GM21381 (cell line): Measurements from ENCODE around the gene JAML.
"Not testable (repeated sequence)": the region's sequence is repeated elsewhere in the genome, so short reads cannot be mapped to it uniquely, and the experiment has no call there.

ENCODE experiments used
- ATAC-seq: cut with Tn5 transposase; IDR thresholded peaks from one replicate; pipeline ENCODE4 v1.9.1; 2021; ENCODE audit warnings: mild to moderate bottlenecking, moderate library complexity; ENCODE audit not compliant: unreplicated experiment

The JAML gene

DNA sequence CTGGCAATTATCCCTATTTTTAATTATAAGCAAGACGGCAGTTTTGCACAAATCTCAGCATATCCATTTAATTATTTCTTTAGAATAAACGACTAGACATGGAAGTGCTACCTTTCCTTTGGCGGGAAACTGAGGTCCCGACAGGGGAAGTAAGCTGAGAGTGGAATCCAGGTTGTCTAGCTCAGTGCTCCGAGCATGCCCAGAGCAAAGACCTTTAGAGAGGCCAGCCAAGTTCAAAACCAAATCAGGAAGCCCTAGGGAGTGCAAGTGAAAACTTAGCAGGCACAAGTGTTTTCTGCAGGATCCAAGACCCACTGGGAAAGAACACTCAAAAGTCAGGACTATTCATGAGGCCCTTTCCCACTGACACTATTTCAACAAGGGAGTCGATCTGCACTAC lies 25.7 kb downstream of the JAML start:
- no peak for ATAC-seq

DNA sequence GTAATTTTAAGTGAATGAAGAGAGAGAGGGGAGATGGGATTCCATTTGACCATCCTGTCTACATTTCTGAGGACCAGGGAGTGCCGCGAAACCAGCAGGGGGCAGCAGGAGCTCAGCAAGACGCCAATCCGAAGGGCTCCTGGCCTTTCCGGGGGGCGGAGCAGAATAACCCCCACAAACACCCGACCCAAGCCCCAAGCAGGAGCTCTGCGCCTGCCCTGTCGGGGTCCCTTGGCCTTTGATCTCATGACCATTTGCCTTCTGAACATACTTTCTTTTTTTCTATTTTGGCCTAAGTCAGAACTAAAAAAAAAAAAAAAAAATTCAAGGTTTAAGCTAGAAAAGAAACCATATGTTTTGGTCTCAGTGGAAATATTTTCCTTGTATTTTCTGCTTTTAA lies 26.4 kb downstream of the JAML start:
- ATAC-seq: no peak

DNA sequence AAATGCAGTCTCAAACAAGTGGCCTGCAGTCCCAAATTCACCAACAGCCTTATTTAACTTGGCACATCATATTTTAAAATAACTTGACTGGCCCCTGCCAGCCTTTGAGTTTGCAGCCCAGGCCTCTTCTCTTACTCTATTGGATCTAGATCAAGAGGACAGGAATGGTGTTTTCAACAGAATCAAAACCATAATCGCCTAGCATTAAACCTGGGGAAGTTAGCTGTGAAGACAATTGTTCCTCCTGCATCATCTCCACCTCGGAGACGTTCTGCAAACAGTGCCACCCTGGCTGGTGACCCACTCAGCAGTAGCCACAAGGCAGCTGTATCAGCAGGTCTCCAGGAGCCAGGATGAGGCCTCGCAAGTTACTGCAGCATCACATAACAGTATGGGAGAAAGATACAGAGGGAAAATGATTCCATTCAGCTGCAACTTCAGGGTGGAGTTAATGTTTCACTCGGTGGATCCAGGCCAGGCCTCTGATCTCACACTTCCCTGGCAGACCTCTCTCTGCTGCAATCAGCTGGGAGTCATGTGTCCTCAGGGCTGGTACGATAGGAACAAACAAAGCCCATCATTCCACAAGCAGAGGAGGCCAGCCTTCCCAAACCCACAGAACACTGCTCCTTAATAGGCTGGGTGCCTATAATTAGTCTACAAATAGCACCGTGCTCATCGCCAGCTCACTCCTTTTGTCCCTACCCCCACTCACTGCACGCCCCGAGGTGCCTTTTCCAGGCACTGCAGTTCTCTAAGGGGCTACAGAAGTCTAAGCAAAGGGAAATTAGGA lies 29.8 kb downstream of the JAML start:
- no peak for ATAC-seq

DNA sequence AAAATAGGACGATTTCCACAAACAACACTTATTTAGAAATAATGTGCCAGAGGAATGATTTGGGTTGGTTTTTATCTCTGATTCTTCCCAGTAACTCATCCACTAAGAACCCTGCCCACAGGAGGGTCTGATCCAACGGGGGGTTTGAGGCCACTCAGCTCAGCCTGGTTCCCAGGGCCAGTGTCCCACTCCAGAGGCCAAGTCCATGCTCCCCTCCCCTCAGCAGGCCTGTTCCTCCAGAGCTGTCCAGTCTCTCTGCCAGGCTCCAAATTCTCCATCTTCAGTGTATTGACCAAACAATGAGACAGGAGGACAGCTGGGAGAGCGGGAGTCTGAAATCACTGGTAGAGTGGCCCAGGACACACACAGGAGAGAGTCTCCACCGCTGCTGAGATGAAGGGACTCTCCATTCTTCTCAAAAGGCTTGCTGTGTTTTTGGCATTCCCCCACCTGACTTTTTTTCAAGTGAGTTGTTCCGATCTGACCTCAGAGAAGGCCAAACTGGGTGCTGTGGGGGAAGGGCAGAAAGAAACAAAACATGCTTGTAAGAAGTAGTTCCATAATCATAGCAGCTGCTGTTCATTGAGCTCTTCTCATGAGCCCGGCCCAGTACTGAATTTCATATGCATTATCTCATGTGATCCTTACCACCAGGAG lies 30.8 kb downstream of the JAML start:
- no peak for ATAC-seq

DNA sequence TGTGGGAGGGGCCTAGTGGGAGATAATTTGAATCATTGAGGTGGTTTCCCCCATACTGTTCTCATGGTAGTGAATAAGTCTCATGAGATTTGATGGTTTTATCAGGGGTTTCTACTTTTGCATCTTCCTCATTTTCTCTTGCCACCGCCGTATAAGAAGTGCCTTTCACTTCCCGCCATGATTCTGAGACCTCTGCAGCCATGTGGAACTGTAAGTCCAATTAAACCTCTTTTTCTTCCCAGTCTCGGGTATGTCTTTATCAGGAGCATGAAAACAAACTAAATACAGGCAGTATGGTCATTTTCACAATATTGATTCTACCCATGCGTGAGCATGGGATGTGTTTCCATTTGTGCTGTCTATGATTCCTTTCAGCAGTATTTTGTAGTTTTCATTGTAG lies 32.0 kb downstream of the JAML start:
- ATAC-seq: not testable (repeated sequence)

DNA sequence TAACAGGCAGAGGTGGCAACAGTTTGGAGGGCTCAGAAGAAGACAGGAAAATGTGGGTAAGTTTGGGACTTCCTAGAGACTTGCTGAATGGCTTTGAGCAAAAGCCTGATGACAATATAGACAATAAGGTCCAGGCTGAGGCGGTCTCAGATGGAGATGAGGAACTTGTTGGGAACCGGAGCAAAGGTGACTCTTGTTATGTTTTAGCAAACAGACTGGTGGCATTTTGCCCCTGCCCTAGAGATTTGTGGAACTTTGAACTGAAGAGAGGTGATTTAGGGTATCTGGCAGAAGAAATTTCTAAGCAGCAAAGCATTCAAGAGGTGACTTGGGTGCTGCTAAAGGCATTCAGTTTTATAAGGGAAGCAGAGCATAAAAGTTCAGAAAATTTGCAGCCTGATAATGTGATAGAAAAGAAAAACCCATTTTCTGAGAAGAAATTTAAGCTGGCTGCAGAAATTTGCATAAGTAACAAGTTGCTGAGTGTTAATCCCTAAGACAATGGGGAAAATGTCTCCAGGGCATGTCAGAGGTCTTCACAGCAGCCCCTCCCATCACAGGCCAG lies 33.8 kb downstream of the JAML start:
- ATAC-seq: not testable (repeated sequence)

DNA sequence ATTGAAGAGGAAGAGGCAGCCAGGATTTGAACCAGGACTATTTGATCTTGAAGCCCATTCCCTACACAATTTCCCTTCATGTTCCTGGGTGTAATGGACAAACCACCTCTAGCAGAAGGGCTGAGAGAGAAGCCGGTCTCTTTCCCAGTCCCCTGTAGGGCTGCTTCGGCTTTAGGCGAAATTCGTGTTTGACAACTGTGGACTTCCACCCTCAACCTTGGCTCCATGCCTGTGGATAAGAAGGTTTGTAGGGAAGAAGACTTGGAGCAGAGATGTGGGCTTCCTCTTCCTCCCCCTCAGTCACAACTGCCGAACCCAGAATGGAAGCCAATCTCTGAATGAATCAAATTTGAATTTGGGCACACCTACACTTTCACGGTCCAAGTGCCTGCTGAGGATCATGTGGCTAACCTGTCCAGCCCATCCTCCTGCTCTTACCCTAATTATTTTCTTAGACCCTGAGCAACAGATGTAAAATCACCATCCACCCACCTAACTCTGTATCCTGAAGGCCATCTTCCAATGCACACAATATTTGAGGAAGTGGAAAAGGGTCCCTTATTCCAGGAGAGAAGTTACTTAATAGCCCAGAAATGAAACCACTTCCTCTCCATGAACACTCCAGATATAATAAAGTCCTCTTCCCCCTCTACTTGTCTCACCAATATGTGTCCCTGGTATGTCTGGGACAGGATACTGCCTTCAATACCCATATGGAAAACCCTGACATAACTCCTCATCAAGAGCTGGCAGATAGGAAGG lies 38.3 kb downstream of the JAML start:
- no peak for ATAC-seq

DNA sequence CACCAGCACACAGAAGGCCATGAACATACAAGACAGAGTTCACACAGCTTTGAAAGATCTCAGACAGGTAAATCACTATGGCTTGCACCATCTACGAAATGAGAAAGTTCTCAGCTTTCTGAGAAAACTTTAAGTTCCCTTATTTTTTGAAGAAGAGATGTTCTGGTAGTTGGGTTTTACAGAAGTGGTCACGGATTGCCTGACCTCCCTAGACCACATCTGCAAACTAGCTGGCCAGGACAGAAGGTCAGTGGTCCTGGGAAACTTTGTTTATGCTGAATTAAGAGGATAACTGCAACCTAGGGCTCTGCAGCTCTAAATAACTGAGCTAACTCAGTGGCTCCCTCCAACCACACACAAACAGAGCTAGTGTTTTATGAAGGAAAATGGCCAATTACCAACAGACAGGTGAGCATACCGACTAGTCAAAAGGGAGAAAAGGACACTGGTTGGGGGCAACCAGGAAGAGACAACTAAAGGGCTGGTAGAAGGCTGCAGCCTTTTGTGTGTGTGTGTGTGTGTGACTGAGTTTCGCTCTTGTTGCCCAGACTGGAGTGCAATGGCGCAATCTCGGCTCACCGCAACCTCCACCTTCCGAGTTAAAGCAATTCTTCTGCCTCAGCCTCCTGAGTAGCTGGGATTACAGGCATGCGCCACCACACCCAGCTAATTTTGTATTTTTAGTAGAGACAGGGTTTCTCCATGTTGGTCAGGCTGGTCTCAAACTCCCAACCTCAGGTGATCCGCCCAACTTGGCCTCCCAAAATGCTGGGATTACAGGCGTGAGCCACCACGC lies 39.8 kb downstream of the JAML start:
- ATAC-seq: no peak

DNA sequence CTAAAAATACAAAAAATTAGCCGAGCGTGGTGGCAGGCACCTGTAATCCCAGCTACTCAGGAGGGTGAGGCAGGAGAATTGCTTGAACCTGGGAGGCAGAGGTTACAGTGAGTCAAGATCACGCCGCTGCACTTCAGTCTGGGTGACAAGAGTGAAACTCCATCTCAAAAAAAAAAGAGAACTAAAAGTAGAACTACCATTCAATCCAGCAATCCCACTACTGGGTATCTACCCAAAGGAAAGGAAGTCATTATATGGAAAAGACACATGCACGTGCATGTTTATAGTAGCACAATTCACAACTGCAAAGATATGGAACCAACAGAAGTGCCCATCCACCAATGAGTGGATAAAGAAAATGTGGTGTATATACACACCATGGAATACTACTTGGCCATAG lies 41.1 kb downstream of the JAML start:
- not testable (repeated sequence) for ATAC-seq

DNA sequence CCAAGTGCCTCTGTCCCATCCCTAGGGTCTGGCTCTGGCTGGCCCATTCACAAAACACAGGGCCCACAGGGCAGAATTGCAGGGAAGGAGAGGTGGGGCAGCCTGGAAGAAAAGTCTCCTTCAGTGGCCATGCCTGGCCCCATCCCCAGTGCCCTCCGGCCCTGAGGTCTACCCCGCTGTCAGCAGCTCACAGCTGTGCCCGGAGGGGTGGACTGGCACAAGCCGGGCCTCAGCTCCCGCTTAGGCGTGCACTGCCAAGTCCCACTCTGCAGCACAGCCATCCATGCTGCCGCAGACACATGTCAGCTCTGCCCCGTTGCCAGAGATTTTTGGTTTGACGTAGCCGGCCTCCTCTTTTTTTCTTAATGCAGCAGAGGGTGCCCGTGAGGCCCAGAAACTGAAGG lies 44.5 kb downstream of the JAML start:
- no peak for ATAC-seq

DNA sequence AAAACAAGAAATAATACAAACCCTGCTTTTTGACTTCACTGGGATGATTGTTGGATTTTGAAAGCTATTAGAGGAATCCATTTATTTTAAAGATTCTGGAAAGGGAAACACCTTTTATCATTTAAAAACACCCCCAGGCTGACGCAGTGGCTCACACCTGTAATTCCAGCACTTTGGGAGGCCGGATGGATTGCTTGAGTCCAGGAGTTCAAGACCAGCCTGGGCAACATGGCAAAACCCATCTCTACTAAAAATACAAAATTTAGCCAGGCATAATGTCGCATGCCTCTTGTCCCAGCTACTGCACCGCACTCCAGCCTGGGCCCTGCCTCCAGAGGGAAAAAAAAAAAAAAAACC lies 48.1 kb downstream of the JAML start:
- ATAC-seq: no peak

DNA sequence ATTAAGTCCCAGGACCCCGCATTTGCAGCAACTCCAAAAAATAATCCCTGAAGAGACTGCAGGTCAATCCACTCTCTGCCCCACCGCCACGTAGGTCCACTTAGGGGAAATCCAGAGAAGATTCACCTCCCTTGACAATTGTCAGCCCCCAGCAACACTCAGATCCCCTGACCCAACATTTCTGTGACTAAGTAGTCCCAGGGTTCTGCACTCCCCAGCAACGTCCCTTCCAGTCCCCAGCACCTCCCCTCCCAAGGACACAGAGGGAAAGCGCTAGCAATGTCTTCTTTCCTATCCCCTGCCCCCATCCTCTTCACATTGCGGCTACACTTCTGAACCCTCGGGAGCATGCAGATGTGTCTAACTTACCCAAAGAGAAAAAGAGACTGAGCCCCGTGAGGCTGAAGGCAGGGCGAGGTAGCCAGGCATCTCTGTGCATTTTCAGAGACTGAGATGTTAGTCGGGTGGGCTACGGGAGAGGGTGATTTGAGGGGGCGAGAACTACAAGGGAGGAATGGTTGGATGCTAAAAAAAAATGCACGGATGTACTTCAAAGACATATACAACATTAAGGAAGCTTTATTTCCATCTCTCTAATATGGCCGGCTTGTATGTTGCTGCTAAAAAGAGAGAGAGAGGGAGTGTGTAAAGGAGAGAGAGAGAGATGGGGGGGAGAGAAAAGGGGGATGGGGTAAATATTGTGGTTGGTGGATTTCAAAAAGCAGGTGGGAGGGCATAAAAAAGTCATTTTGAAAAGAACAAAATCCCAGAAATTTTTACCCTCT lies 48.6 kb downstream of the JAML start, which contains the start of gene SCN2B:
Gene SCN2B (minus strand): TSS at position 647 of the 785 bp plus-strand sequence. CDS start 208 bp downstream, at position 439.
- ATAC-seq: no peak

DNA sequence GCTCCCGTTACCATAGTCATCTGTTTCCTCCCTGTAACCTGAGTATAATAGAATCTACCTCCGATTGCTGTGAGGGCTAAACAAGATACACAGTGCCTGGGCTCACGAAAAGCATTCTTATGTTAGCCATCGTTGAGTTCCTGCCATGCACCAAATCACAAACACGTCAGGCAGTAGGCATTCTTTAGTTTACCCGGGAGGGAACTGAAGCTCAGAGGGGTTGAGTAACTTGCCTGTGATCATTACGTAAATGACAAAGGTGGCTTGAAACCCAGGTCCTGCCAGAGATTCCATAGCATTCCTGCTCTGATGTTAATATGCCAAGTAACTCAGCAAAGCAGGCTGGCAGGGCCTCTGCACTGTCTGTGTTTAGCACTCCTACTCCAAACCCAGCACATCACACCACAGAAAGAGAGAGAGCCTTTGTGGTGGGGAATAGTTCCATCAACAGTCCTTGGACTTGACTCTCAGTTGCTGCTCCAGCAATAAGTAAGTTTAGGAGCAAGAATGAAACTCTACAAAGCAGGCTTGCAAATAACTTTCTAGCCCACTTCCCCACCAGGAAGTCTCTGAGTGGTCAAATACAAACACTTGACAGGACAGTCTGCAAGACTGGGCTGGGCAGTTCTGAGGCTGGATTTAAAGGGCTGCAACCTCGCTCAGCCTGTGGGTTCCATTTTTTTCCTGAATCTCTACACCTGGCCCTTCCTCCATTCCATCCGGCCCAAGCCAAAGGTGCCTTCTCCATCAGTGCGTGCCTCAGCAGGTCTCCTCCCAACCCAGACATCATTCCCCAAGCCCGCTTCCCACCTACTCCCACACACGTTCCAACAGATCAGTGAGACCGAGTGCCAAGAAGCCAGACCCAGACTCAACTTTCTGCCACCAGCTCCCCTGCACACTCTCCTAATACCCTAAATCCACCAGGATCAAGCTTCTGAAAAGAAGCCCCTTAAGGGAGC lies 49.5 kb downstream of the JAML start:
- ATAC-seq: no peak

DNA sequence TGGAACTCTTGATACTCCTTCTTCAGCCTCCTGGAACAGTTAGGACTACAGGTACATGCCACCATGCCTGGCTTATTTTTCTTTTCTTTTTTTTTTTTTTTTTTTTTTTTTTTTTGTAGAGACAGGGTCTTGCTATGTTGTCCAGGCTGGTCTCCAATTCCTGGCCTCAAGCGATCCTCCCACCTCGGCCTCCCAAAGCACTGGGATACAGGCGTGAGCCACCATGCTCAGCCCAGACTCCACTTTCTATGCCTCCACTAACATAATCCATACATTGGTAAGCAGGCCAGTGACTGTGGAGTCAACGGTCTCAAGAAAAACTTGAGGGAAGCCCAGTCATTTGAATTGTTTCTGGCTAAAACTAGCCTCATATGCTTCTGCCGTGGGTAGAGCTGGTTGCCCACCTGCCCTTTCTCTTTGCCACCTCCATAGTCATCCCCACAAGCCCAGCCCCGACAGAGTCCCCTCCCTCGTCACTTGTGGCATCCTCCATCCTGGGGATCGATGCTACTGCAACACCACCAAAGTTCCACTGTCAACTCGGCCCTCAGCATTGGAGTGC lies 50.7 kb downstream of the JAML start:
- ATAC-seq: no peak

DNA sequence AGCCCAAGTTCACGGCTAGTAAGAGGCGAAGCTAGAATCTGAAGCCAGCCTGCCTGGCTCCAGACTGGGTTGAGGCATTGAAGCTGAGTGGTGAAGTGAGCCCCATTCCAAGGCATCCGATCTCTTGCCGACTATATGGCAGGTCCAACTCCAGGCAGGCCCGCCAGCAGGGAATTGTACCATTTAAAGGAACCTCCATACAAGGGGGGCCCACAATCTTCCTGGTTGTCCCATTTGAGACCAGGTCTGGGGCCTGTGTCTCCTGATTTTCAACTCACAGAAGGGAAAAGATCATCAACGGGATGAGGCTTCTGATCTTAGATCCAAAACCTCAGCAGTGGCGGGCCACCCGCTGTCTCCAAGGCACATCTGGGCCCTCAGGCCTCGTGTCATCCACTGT lies 52.5 kb downstream of the JAML start:
- ATAC-seq: no peak

DNA sequence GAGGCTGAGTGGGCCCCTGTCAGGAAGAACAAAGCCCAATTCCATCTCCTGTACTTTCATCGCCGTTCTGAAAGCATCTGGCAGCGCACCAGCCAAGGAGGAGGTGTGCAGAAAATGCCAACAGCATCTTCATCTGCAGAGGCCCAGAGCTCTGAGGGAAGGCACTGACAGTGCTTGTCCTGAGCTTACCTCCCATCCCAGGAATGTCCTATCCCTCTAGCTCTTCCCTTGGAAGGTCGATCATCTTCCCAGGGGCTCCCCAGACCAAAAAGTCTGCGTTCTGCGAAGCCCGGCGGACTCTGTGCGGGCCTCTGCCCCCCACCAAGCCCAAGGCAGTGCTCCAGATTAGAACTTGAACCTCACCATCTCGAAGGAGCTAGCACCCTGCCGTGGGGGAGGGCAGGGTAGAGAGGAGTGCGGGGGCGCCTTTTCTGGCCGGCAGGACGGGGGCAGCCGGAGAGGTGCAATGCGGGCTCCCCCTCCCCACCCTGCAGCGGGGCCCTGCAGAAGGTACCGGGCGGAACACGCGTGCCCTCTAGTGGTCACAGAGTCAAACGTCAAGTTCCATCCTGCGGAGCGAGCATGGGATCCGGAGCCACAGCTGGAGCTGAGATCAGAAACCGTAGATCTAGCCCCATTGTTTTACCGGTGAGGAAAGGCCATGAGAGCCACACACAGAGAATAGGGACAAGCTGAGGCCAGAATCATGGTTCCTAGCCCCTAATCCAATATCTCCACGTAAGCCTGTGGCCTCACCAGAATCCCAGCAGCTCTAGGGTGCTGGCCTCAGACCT lies 53.3 kb downstream of the JAML start:
- no peak for ATAC-seq

DNA sequence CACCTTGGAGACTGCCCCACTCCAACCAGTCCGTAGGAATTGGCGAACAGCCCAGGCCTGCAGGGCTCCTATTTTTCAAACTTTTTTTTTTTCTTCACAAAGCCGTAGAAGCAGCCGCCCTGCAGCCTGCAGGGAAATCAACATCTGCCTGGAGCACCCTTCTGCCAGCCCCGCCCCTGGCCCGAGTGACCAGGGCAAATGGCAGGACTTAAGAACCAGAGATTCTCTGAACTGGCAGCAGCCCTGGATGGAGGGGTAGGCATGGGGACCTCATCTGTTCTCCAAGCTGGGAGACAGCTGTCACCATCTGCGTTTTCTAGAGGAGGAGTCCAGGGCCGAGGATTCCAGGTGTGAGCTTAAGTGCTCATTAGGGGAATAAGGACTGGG lies 53.9 kb downstream of the JAML start:
- no peak for ATAC-seq

DNA sequence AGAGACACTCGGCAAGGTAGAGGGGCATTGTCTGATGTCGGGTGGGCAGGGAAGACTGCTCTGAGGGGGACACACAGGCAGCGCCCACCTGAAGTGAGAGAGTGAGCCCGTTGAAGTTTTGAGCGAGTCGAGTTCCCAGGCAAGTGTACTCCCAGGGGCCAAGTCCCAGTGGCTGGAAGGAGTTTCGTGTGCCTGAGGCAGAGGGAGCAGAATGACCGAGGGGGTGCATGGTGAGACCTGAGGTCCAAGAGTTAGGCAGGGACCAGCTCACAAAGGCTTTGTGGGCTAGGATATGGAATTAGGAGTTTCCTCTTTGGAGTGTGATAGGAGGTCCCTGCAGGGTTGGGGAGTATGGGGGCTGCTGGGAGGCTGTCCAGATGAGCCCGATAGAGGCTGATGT lies 54.6 kb downstream of the JAML start:
- ATAC-seq: no peak
